Neural cell (in vitro differentiated cells): ENCODE results near the gene MS4A15. TPM values are rescaled to one million over a fixed set of nuclear protein-coding genes. Genes with fewer than 3 reads are reported as not detected.

ENCODE experiments used
- H2AFZ ChIP-seq: fragments of 200-600, 300-800 bp; sonication (generic), shearing (Covaris generic); 2 replicates; pipeline ENCODE4 v1.6.0; 2014; ENCODE audit warnings: low read depth, mild to moderate bottlenecking, antibody characterized with exemption, low read length, moderate library complexity
- H3F3A ChIP-seq: fragments of 200-600 bp; shearing (Covaris generic); 2 replicates; pipeline ENCODE4 v1.6.1; 2016; ENCODE audit warnings: mild to moderate bottlenecking, moderate library complexity, mixed read lengths, antibody characterized with exemption, low read length; ENCODE audit not compliant: insufficient read depth, poor library complexity, severe bottlenecking
- H3K27ac ChIP-seq: fragments of 200-600, 300-800 bp; sonication (generic), shearing (Covaris generic); 2 replicates; pipeline ENCODE4 v1.5.1; 2014; ENCODE audit warnings: mild to moderate bottlenecking, low read length, moderate library complexity
- H3K27me3 ChIP-seq: fragments of 300-800, 200-600 bp; sonication (generic), shearing (Covaris generic); 2 replicates; pipeline ENCODE4 v1.6.0; 2014; ENCODE audit warnings: mild to moderate bottlenecking, low read depth, low read length, moderate library complexity; ENCODE audit not compliant: insufficient read depth
- H3K36me3 ChIP-seq: fragments of 300-800, 200-600 bp; sonication (generic), shearing (Covaris generic); 2 replicates; pipeline ENCODE4 v1.5.1; 2014; ENCODE audit warnings: mild to moderate bottlenecking, antibody characterized with exemption, low read length, moderate library complexity; ENCODE audit not compliant: insufficient read depth
- H3K4me2 ChIP-seq: fragments of 300-800, 200-600 bp; sonication (generic), shearing (Covaris generic); 2 replicates; pipeline ENCODE4 v1.6.0; 2014; ENCODE audit warnings: mild to moderate bottlenecking, low read length
- H3K4me3 ChIP-seq: fragments of 300-800, 200-600 bp; sonication (generic), shearing (Covaris generic); 2 replicates; pipeline ENCODE4 v1.5.1; 2014; ENCODE audit warnings: mild to moderate bottlenecking, low read length, moderate library complexity
- H3K79me2 ChIP-seq: fragments of 200-600 bp; shearing (Covaris generic); replicated peaks from 2 replicates; pipeline ENCODE4 v1.6.0; 2014; ENCODE audit warnings: mild to moderate bottlenecking, low read length, moderate library complexity; ENCODE audit not compliant: insufficient read depth
- H3K9ac ChIP-seq: fragments of 300-800, 200-600 bp; sonication (generic), shearing (Covaris generic); 2 replicates; pipeline ENCODE4 v1.6.1; 2016; ENCODE audit warnings: mild to moderate bottlenecking, low read length, mixed read lengths
- H3K9me2 ChIP-seq: fragments of 200-600 bp; shearing (Covaris generic); 2 replicates; pipeline ENCODE4 v1.6.1; 2016; ENCODE audit warnings: mild to moderate bottlenecking, low read length, mixed read lengths; ENCODE audit not compliant: insufficient read depth
- H3K9me3 ChIP-seq: fragments of 200-600, 300-800 bp; sonication (generic), shearing (Covaris generic); 2 replicates; pipeline ENCODE4 v1.6.1; 2016; ENCODE audit warnings: mild to moderate bottlenecking, mixed run types, low read length, moderate library complexity, mixed read lengths
- H4K20me1 ChIP-seq: fragments of 200-600 bp; shearing (Covaris generic); 2 replicates; pipeline ENCODE4 v1.6.1; 2016; ENCODE audit warnings: mild to moderate bottlenecking, mixed run types; ENCODE audit not compliant: insufficient read depth
- CTCF ChIP-seq: fragments of 450-650 bp; IDR thresholded peaks from 2 replicates; pipeline ENCODE4 v1.5.1; 2014; ENCODE audit warnings: antibody characterized with exemption, mild to moderate bottlenecking, moderate library complexity; ENCODE audit not compliant: poor library complexity, severe bottlenecking
- EP300 ChIP-seq: fragments of 450-650 bp; conservative IDR thresholded peaks from 2 replicates; pipeline ENCODE4 v1.6.1; 2014; ENCODE audit warnings: antibody characterized with exemption, mild to moderate bottlenecking, moderate library complexity; ENCODE audit not compliant: poor library complexity, severe bottlenecking
- EZH2 ChIP-seq: fragments of 200-600, 300-800 bp; shearing (Covaris generic), sonication (generic); IDR thresholded peaks from 2 replicates; pipeline ENCODE4 v1.6.1; 2014; ENCODE audit warnings: antibody characterized with exemption, low read length, borderline replicate concordance, mild to moderate bottlenecking; ENCODE audit not compliant: insufficient read depth, poor library complexity, severe bottlenecking
- MXI1 ChIP-seq: fragments of 450-650 bp; conservative IDR thresholded peaks from 2 replicates; pipeline ENCODE4 v1.6.1; 2014; ENCODE audit warnings: antibody characterized with exemption, mild to moderate bottlenecking; ENCODE audit not compliant: poor library complexity, severe bottlenecking
- POLR2AphosphoS5 ChIP-seq: IDR thresholded peaks from 2 replicates; pipeline ENCODE4 v1.6.1; 2012
- RAD21 ChIP-seq: fragments of 450-650 bp; conservative IDR thresholded peaks from 2 replicates; pipeline ENCODE4 v1.6.1; 2014; ENCODE audit warnings: antibody characterized with exemption, mild to moderate bottlenecking, moderate library complexity
- SMC3 ChIP-seq: fragments of 450-650 bp; conservative IDR thresholded peaks from 2 replicates; pipeline ENCODE4 v1.6.1; 2014; ENCODE audit warnings: antibody characterized with exemption, mild to moderate bottlenecking, moderate library complexity; ENCODE audit not compliant: poor library complexity
- TAF1 ChIP-seq: IDR thresholded peaks from 2 replicates; pipeline ENCODE4 v1.6.1; 2012; ENCODE audit warnings: low read depth
- polyA plus RNA-seq: library from polyadenylated mRNA; depleted of rRNA; stranded (reverse); fragments of >200 nt; gene quantifications from 2 replicates; pipeline ENCODE4 v1.2.3, GENCODE V29; 2014
- TF ChIP-seq, protein P1 (sequence below): IDR thresholded peaks from 2 replicates; pipeline ENCODE4 v1.6.1; 2012; ENCODE audit warnings: borderline replicate concordance

Gene MS4A15
- polyA plus RNA-seq, 1 donor from 2014 or later, result not detected

GRCh38 chr11:60763692-60764369 lies 7.2 kb downstream of the MS4A15 start:
- no peak overlapping the region for H3K27ac ChIP-seq
- no peak overlapping the region for H2AFZ ChIP-seq
- no peak overlapping the region for H3K4me2 ChIP-seq
- no peaks in the 10 kb centered on the region for H3K79me2 ChIP-seq
- H3K9ac ChIP-seq, result no peak overlapping the region
- H3K9me2 ChIP-seq, result no peaks in the 10 kb centered on the region
- no peak overlapping the region for H3K4me3 ChIP-seq
- no peaks in the 10 kb centered on the region for H3K36me3 ChIP-seq
- H3K9me3 ChIP-seq, result no peaks in the 10 kb centered on the region
- no peaks in the 10 kb centered on the region for H3F3A ChIP-seq
- no peaks in the 10 kb centered on the region for H4K20me1 ChIP-seq
- no peak for TF ChIP-seq POLR2AphosphoS5
- no peak for TF ChIP-seq EZH2
- no peak for TF ChIP-seq MXI1
- no peak for TF ChIP-seq SMC3
- TF ChIP-seq, protein P1, sequence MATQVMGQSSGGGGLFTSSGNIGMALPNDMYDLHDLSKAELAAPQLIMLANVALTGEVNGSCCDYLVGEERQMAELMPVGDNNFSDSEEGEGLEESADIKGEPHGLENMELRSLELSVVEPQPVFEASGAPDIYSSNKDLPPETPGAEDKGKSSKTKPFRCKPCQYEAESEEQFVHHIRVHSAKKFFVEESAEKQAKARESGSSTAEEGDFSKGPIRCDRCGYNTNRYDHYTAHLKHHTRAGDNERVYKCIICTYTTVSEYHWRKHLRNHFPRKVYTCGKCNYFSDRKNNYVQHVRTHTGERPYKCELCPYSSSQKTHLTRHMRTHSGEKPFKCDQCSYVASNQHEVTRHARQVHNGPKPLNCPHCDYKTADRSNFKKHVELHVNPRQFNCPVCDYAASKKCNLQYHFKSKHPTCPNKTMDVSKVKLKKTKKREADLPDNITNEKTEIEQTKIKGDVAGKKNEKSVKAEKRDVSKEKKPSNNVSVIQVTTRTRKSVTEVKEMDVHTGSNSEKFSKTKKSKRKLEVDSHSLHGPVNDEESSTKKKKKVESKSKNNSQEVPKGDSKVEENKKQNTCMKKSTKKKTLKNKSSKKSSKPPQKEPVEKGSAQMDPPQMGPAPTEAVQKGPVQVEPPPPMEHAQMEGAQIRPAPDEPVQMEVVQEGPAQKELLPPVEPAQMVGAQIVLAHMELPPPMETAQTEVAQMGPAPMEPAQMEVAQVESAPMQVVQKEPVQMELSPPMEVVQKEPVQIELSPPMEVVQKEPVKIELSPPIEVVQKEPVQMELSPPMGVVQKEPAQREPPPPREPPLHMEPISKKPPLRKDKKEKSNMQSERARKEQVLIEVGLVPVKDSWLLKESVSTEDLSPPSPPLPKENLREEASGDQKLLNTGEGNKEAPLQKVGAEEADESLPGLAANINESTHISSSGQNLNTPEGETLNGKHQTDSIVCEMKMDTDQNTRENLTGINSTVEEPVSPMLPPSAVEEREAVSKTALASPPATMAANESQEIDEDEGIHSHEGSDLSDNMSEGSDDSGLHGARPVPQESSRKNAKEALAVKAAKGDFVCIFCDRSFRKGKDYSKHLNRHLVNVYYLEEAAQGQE, result no peak
- no peak for TF ChIP-seq TAF1
- TF ChIP-seq EP300, result no peak
- TF ChIP-seq RAD21, result no peak
- no peak for TF ChIP-seq CTCF
- H3K27me3 ChIP-seq, result no peaks in the 10 kb centered on the region

DNA sequence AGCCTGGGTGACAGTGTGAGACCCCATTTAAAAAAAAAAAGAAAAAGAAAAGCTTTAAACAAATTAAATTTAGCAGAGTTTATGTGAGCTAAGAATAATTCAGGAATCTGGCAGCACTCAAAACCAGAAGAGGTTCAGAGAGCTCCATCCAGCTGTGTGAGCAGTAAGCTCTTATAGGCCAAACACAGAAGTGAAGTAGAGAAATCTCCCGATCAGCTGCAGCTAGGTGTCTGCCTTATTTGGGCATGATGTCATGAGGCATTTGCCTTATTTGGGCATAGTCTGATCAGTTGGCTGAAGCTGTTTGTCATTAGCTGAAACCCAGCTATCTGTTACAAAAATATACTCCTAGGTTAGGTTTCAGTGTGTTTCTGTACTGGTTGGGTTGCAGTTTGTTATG lies 8.2 kb downstream of the MS4A15 start:
- H3K27me3 ChIP-seq, result no peaks in the 10 kb centered on the region
- no peak overlapping the region for H3K9ac ChIP-seq
- no peaks in the 10 kb centered on the region for H3K9me3 ChIP-seq
- TF ChIP-seq EP300, result no peak
- TF ChIP-seq RAD21, result no peak
- no peak for TF ChIP-seq SMC3
- no peak for TF ChIP-seq TAF1
- TF ChIP-seq EZH2, result no peak
- no peak for TF ChIP-seq MXI1
- no peak for TF ChIP-seq CTCF
- TF ChIP-seq, protein P1, result no peak
- TF ChIP-seq POLR2AphosphoS5, result no peak
- H3K4me3 ChIP-seq, result no peak overlapping the region
- no peaks in the 10 kb centered on the region for H3K79me2 ChIP-seq
- no peak overlapping the region for H3K27ac ChIP-seq
- H4K20me1 ChIP-seq, result no peaks in the 10 kb centered on the region
- no peak overlapping the region for H3K4me2 ChIP-seq
- H2AFZ ChIP-seq, result no peak overlapping the region
- H3K9me2 ChIP-seq, result no peaks in the 10 kb centered on the region
- H3K36me3 ChIP-seq, result no peaks in the 10 kb centered on the region
- no peaks in the 10 kb centered on the region for H3F3A ChIP-seq
